ENCODE results near the gene RFPL1. TPM values are rescaled to one million over a fixed set of nuclear protein-coding genes. Genes with fewer than 3 reads are reported as not detected.

RFPL1 gene
- total and polyA plus RNA-seq, 3 experiments from 2014 or later = not detected

- Histone ChIP-seq H3K36me3 (ENCODE audit: insufficient read depth, low read length) (no peaks in the 10 kb centered on the region), H3K4me3 (ENCODE audit: low read length) (no peak overlapping the region), H3K27ac (ENCODE audit: low read depth, low read length) (no peak overlapping the region), H3K9me3 (ENCODE audit: low read length) (no peaks in the 10 kb centered on the region), H3K4me1 (ENCODE audit: insufficient read depth, low read length) (no peaks in the 10 kb centered on the region), H3K27me3 (ENCODE audit: insufficient read depth, low read length, poor library complexity, severe bottlenecking) (peaks cover 4% of the 10 kb centered on the region)
- H3K4me3 Mint-ChIP-seq = no peak overlapping the region
- POLR2A ChIA-PET = no interaction called here
- H3K27me3 Mint-ChIP-seq = peaks cover 27 to 42% of the 10 kb centered on the region in 2 donors
- no peaks in the 10 kb centered on the region for H3K9me3 Mint-ChIP-seq
- H3K4me1 Mint-ChIP-seq = peaks cover 3 to 11% (median 8%) of the 10 kb centered on the region in 3 donors
- DNase-seq = no peak
- H3K36me3 Mint-ChIP-seq = no peaks in the 10 kb centered on the region
- peak overlapping the region in 1 of 8 donors; percentile 43 for H3K27ac Mint-ChIP-seq
- CTCF ChIA-PET = no interaction called here
These were observed 34.6 kb downstream of the RFPL1 start for GRCh38 chr22:29473001-29473400.

- no peaks in the 10 kb centered on the region for H3K9me3 Mint-ChIP-seq
- peaks cover 41 to 50% of the 10 kb centered on the region in 2 donors for H3K27me3 Mint-ChIP-seq
- H3K4me1 Mint-ChIP-seq = peaks cover 9 to 16% (median 13%) of the 10 kb centered on the region in 3 donors
- H3K27ac Mint-ChIP-seq = no peak overlapping the region
- DNase-seq = no peak
- no peaks in the 10 kb centered on the region for H3K36me3 ChIP-seq (ENCODE audit: insufficient read depth, low read length)
- no peaks in the 10 kb centered on the region for H3K4me1 ChIP-seq (ENCODE audit: insufficient read depth, low read length)
- H3K27me3 ChIP-seq (ENCODE audit: insufficient read depth, low read length, poor library complexity, severe bottlenecking) = peaks cover 11% of the 10 kb centered on the region
- no peak overlapping the region for H3K4me3 Mint-ChIP-seq
- CTCF ChIA-PET = no interaction called here
- H3K27ac ChIP-seq (ENCODE audit: low read depth, low read length) = no peak overlapping the region
- POLR2A ChIA-PET = no interaction called here
- no peaks in the 10 kb centered on the region for H3K36me3 Mint-ChIP-seq
- no peak overlapping the region for H3K4me3 ChIP-seq (ENCODE audit: low read length)
- no peaks in the 10 kb centered on the region for H3K9me3 ChIP-seq (ENCODE audit: low read length)
These were observed 37.2 kb downstream of the RFPL1 start for GRCh38 chr22:29475550-29475949.

- H3K9me3 ChIP-seq (ENCODE audit: low read length) = no peaks in the 10 kb centered on the region
- peaks cover 41 to 49% of the 10 kb centered on the region in 2 donors for H3K27me3 Mint-ChIP-seq
- CTCF ChIA-PET = no interaction called here
- peaks cover 8% of the 10 kb centered on the region for H3K27me3 ChIP-seq (ENCODE audit: insufficient read depth, low read length, poor library complexity, severe bottlenecking)
- H3K36me3 ChIP-seq (ENCODE audit: insufficient read depth, low read length) = no peaks in the 10 kb centered on the region
- no peak overlapping the region for H3K4me3 Mint-ChIP-seq
- DNase-seq = no peak
- no peak overlapping the region for H3K27ac Mint-ChIP-seq
- no peaks in the 10 kb centered on the region for H3K9me3 Mint-ChIP-seq
- POLR2A ChIA-PET = no interaction called here
- H3K4me1 Mint-ChIP-seq = peaks cover 9 to 16% (median 14%) of the 10 kb centered on the region in 3 donors
- H3K4me1 ChIP-seq (ENCODE audit: insufficient read depth, low read length) = no peaks in the 10 kb centered on the region
- H3K36me3 Mint-ChIP-seq = no peaks in the 10 kb centered on the region
- H3K4me3 ChIP-seq (ENCODE audit: low read length) = no peak overlapping the region
- no peak overlapping the region for H3K27ac ChIP-seq (ENCODE audit: low read depth, low read length)
These were observed 37.7 kb downstream of the RFPL1 start for GRCh38 chr22:29476116-29476515.

GRCh38 chr22:29477723-29478318 is 39.4 kb downstream of the RFPL1 start:
- Histone ChIP-seq H3K27me3 (ENCODE audit: insufficient read depth, low read length, poor library complexity, severe bottlenecking) (peaks cover 7% of the 10 kb centered on the region), H3K27ac (ENCODE audit: low read depth, low read length) (no peak overlapping the region), H3K36me3 (ENCODE audit: insufficient read depth, low read length) (no peaks in the 10 kb centered on the region), H3K4me1 (ENCODE audit: insufficient read depth, low read length) (no peaks in the 10 kb centered on the region), H3K4me3 (ENCODE audit: low read length) (no peak overlapping the region), H3K9me3 (ENCODE audit: low read length) (no peaks in the 10 kb centered on the region)
- Mint-ChIP-seq H3K4me1 (peaks cover 13 to 24% (median 20%) of the 10 kb centered on the region in 3 donors), H3K27me3 (peaks cover 42 to 60% of the 10 kb centered on the region in 2 donors), H3K4me3 (peak overlapping the region in 1 of 7 donors; percentile 11), H3K9me3 (no peaks in the 10 kb centered on the region), H3K36me3 (peaks cover 0 to 2% (median 0%) of the 10 kb centered on the region in 3 donors), H3K27ac (no peak overlapping the region)
- POLR2A ChIA-PET = no interaction called here
- CTCF ChIA-PET = no interaction called here
- DNase-seq = no peak

- H3K27me3 ChIP-seq (ENCODE audit: insufficient read depth, low read length, poor library complexity, severe bottlenecking) = peaks cover 7% of the 10 kb centered on the region
- H3K4me1 ChIP-seq (ENCODE audit: insufficient read depth, low read length) = no peaks in the 10 kb centered on the region
- POLR2A ChIA-PET = no interaction called here
- no peak overlapping the region for H3K27ac ChIP-seq (ENCODE audit: low read depth, low read length)
- peak in 1 of 5 donors; percentile 20 for DNase-seq
- Mint-ChIP-seq H3K9me3 (no peaks in the 10 kb centered on the region), H3K4me1 (peaks cover 13 to 24% (median 20%) of the 10 kb centered on the region in 3 donors), H3K27me3 (peaks cover 38 to 58% of the 10 kb centered on the region in 2 donors), H3K4me3 (peak overlapping the region in 5 of 7 donors; percentile 19 to 50 (median 34)), H3K36me3 (peaks cover 0 to 2% (median 0%) of the 10 kb centered on the region in 3 donors), H3K27ac (peak overlapping the region in 1 of 8 donors; percentile 53)
- CTCF ChIA-PET = interaction anchor here (0.7 kb wide), 1 partner anchor 41 kb away, joined by 4 read pairs; the partner anchor contains the start of gene RFPL1
- no peaks in the 10 kb centered on the region for H3K9me3 ChIP-seq (ENCODE audit: low read length)
- no peaks in the 10 kb centered on the region for H3K36me3 ChIP-seq (ENCODE audit: insufficient read depth, low read length)
- no peak overlapping the region for H3K4me3 ChIP-seq (ENCODE audit: low read length)
These were observed 40.2 kb downstream of the RFPL1 start for GRCh38 chr22:29478326-29479276.

GRCh38 chr22:29479417-29480261 is 41.3 kb downstream of the RFPL1 start, which contains the start of gene NEFH:
TSS of gene NEFH (plus strand) at chr22:29480218. CDS start at chr22:29480263, 45 bp downstream.
- H3K9me3 ChIP-seq (ENCODE audit: low read length) = no peaks in the 10 kb centered on the region
- no peaks in the 10 kb centered on the region for H3K36me3 ChIP-seq (ENCODE audit: insufficient read depth, low read length)
- CTCF ChIA-PET = interaction anchor here (0.7 kb wide), 1 partner anchor 42 kb away, joined by 4 read pairs; the partner anchor contains the start of gene RFPL1
- POLR2A ChIA-PET = no interaction called here
- Mint-ChIP-seq H3K9me3 (no peaks in the 10 kb centered on the region), H3K36me3 (peaks cover 0 to 2% (median 0%) of the 10 kb centered on the region in 3 donors), H3K27me3 (peaks cover 37 to 57% of the 10 kb centered on the region in 2 donors), H3K4me1 (peaks cover 13 to 24% (median 20%) of the 10 kb centered on the region in 3 donors), H3K4me3 (peak within 1 kb of the TSS; percentile 54 to 82 (median 66)), H3K27ac (peak within 1 kb of the TSS in 3 of 8 donors; percentile 29 to 48 (median 36))
- H3K27me3 ChIP-seq (ENCODE audit: insufficient read depth, low read length, poor library complexity, severe bottlenecking) = peaks cover 7% of the 10 kb centered on the region
- no peaks in the 10 kb centered on the region for H3K4me1 ChIP-seq (ENCODE audit: insufficient read depth, low read length)
- no peak within 1 kb of the TSS for H3K4me3 ChIP-seq (ENCODE audit: low read length)
- DNase-seq = no peak
- no peak within 1 kb of the TSS for H3K27ac ChIP-seq (ENCODE audit: low read depth, low read length)

- Histone ChIP-seq H3K9me3 (ENCODE audit: low read length) (no peaks in the 10 kb centered on the region), H3K27me3 (ENCODE audit: insufficient read depth, low read length, poor library complexity, severe bottlenecking) (peaks cover 7% of the 10 kb centered on the region), H3K27ac (ENCODE audit: low read depth, low read length) (no peak overlapping the region), H3K36me3 (ENCODE audit: insufficient read depth, low read length) (no peaks in the 10 kb centered on the region), H3K4me3 (ENCODE audit: low read length) (no peak overlapping the region), H3K4me1 (ENCODE audit: insufficient read depth, low read length) (no peaks in the 10 kb centered on the region)
- H3K27me3 Mint-ChIP-seq = peaks cover 37 to 54% of the 10 kb centered on the region in 2 donors
- POLR2A ChIA-PET = interaction anchor here (1.2 kb wide), 1 partner anchor 73 kb away, joined by 3 read pairs; the partner anchor contains the start of gene THOC5
- CTCF ChIA-PET = no interaction called here
- no peak overlapping the region for H3K27ac Mint-ChIP-seq
- H3K4me3 Mint-ChIP-seq = no peak overlapping the region
- H3K9me3 Mint-ChIP-seq = no peaks in the 10 kb centered on the region
- H3K4me1 Mint-ChIP-seq = peaks cover 13 to 24% (median 20%) of the 10 kb centered on the region in 3 donors
- no peak for DNase-seq
- peaks cover 0 to 2% (median 0%) of the 10 kb centered on the region in 3 donors for H3K36me3 Mint-ChIP-seq
These were observed 41.8 kb downstream of the RFPL1 start for GRCh38 chr22:29480262-29480511.

Measured in CD8-positive, alpha-beta memory T cell (primary cell).